Testis (tissue), 2 donors: ENCODE data around the gene TEKT5.

Experiments used
- CTCF ChIP-seq, 3 experiments: fragments of 450-650 bp in 2 of 3; fragments of 200-600 bp in 1 of 3; sonication (generic) in 1 of 3; IDR thresholded peaks; one replicate each; pipeline ENCODE4 v1.5.1; 2016 to 2019; ENCODE audit warnings: antibody characterized with exemption in 3 of 3, mild to moderate bottlenecking in 2 of 3, moderate library complexity in 1 of 3
- POLR2A ChIP-seq: fragments of 450-650 bp; IDR thresholded peaks from one replicate; pipeline ENCODE4 v1.6.1; 2017; ENCODE audit warnings: antibody characterized with exemption, mild to moderate bottlenecking, moderate library complexity

- TF ChIP-seq POLR2A = no peak
- no peak for TF ChIP-seq CTCF (IDR thresholded peaks at IDR 0.05)
Observed at GRCh38 chr16:10590342-10590741, 104.4 kb downstream of the TEKT5 start.
